HG03342 (cell line): ENCODE results near the gene ELAVL4.

Source experiments
- ATAC-seq: cut with Tn5 transposase; IDR thresholded peaks from one replicate; pipeline ENCODE4 v1.9.1; 2021; ENCODE audit warnings: mild to moderate bottlenecking, moderate library complexity; ENCODE audit not compliant: unreplicated experiment

ELAVL4 gene

DNA sequence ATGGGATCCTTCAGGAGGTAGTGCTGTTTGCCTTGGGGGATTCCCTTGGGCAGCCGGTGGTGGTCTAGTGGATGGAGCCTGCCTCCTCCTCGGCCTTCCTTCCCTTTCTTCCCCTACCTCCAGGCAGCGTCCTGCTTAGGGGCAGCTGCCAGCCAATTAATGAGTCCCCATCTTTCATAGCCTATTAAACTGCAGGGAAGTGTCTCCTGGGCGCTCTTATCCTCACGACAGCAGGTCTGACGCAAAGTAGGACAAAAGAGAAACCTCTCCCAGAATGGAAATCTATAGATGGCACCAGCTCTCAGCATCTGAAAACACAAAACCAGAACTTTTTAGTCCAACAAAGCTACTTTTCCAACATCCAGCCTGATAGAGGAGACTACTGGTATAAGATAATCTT lies 69.3 kb downstream of the ELAVL4 start:
- no peak for ATAC-seq

DNA sequence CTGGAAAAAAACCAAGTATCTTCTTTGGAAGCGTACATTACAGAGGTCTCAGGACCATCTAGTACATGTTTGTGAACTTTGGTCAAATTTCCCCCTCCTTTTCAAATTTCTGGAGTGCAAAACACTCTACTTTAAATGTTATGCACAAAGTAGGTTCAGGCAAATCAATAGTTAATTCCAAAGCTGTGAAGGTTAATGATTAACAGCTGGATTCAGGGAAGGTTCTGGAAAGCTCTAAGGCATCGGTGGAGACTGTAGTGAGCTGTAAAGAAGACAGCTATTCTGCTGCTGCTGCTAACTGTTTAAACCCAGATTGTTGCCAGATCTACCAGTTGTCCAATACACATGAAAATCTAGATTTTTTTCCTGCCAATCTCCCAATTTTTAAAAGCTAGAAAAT lies 70.9 kb downstream of the ELAVL4 start:
- ATAC-seq, result no peak

GRCh38 chr1:50180367-50180766 lies 71.6 kb downstream of the ELAVL4 start:
- ATAC-seq, result no peak

GRCh38 chr1:50181027-50181663 lies 72.4 kb downstream of the ELAVL4 start:
- no peak for ATAC-seq

DNA sequence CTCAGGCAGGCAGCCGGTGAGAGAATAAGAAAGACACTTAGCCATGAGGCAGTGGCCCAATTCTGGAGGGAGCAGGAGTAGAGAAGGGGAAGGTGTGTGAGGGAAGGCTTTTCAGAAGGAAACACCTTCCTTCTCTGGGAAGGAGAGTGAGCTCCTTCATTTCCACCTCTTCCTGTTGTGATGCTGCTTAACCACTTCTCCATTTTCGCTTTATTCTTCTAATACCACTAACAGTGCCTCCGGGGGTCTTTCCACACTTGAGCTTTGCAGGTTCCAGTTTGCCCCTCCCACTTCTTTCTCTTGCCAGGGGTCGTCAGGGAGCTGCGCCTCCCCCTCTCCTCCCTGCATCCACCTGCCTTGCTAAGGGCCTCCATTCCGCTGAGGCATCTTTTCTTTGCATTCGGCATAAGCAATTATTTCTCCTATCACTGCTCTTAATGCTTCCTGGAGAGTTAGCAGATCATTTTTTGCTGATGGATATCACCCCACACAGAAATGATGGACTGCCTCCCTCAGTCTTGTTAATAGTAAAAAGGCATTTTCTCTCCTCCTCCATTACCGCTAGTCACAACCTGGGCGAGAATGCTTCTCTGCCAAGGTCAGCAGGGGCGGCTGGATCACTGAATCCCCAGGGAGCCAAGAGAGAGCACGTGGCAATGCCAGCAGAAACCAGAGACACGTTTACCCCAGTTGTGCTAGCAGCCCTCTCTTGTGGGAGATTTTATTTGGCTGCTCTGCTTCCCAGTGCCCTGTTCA lies 74.8 kb downstream of the ELAVL4 start:
- ATAC-seq, result no peak

- no peak for ATAC-seq
Measured at GRCh38 chr1:50189369-50189768, 80.6 kb downstream of the ELAVL4 start.

GRCh38 chr1:50193002-50193401 lies 84.3 kb downstream of the ELAVL4 start:
- no peak for ATAC-seq

- ATAC-seq, result no peak
Measured at GRCh38 chr1:50195205-50195604, 86.5 kb downstream of the ELAVL4 start.

- ATAC-seq, result no peak
Measured at GRCh38 chr1:50196081-50196480, 87.4 kb downstream of the ELAVL4 start.

DNA sequence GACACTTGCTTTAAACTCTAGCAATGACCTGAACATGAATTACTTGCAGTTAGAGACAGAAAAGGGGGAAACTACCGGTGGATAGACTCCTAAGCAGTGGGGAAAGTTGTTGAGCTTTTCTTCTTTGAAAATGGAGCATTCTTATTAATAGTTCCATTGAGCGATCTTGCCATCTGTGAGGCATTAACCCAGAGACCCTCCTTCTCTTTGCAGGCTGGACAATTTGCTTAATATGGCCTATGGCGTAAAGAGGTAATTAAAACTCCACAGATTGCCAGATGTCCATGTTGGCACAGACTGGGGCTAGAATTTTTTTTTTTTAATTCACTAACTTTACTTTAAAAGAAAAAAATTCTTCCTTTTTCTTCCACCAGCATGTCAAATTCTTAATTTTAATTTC lies 88.5 kb downstream of the ELAVL4 start:
- no peak for ATAC-seq

DNA sequence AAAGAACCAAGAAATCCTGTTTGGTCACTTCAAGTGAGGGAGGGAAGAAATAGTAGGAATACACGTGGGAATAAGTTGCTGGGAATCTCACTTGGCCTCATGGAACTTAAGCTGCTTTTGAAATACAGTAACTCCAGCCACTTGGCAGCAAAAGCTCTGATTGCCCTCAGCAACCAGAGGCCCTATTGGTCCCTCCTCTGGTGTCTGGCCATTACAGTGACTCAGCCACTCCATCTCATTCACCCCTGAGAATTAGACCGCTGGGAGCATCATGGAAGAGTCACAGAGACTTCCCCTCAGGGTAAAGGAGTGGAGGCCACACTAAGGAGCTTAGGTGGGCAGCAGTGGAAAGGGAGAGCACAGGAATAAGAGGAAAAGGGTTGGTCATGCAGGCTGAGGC lies 99.6 kb downstream of the ELAVL4 start:
- ATAC-seq, result no peak

GRCh38 chr1:50208756-50209155 lies 100.0 kb downstream of the ELAVL4 start:
- ATAC-seq, result no peak

DNA sequence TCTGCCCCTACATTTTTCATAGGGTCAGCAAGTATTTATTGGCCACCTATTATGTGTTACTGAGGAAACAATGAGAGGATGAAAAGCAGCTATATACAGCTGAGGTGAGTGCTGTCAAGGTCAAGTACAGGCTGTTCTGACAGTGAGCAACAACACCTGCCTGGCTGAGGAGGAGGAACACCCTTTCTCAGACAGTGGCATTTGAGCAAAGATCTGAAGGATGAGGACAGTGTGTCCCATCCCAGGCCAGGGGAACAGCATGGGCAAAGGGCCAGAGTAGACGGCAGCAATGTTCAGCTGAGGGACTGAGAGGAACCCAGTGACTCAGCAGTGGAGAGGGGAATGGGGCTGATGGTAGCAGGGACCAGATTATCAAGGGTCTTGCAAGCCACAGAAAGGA lies 101.0 kb downstream of the ELAVL4 start:
- ATAC-seq, result no peak

DNA sequence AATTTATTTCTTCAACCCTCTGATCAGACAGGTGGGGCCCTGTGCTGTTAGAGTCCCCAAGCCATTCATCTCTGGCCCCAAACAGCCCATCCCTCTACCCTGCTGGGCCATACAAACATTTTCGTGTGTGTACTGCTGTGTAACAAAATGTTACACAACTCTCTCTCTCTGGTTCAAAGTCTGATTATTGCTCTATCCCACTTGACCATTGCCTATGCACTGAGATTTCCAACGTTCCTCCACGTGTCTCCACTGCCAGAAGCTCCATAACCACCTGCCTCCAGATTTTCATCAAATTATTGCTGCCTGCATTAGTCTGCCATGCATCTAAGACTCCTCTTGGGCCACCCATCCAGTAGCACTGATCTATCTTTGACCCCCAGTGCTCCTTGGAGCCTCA lies 104.8 kb downstream of the ELAVL4 start:
- no peak for ATAC-seq

DNA sequence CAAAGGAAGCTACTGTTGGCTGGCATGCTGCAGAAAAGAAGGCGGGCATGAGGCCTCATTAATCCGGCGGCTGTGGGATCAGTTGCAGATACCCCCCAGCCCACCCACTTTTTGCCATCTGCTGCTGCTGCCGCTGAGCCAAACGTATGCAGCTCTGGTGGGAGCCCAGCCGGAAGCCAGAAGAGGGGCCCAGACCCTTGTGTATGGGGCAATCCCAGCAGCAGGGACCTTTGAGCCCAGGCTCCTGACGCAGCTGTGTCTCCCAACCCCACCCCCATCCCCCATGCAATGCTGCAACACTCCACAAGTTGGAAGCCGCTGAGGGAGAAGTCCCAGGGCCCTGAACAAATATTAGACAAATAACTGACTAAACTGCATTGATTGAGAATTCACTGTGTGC lies 106.0 kb downstream of the ELAVL4 start:
- no peak for ATAC-seq

DNA sequence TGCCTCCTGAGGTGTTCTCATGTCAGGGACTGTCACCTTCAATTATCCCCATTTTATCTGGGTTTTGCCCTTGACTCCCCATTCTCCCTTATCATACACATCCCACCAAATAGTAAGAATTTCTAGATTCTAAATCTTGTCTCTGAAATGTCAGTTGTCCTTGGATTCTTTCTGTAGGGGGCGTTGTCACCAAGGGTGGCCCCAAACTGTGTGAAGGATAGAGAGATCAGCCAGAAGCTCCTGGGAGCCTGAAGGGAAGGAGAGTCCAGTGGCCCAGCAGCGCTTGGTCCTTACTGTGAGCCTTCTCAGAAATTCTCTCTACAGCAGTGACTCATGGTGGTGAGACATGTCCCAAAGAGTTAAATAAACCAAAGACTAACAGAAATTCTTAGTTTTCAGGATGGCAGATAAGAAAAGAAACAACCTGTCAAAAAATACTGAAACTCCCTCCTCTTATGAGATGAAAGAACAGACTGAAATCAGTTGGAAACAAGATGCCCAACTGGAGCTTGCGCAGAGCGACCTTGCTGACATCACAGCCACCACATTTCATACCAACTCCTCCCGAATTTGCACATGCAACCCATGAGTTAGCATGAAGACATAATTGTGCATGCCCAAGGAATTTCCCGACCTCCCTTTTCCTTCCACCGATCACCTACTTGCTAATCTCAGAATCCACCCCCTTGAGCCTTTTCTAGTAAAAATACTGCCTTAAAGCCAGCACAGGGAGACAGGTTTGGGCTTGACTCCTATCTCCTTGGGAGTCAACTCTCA lies 109.8 kb downstream of the ELAVL4 start:
- no peak for ATAC-seq

GRCh38 chr1:50228871-50229384 lies 120.2 kb downstream of the ELAVL4 start:
- no peak for ATAC-seq

GRCh38 chr1:50231209-50231608 lies 122.5 kb downstream of the ELAVL4 start:
- no peak for ATAC-seq

- no peak for ATAC-seq
Measured at GRCh38 chr1:50232336-50232735, 123.6 kb downstream of the ELAVL4 start.

DNA sequence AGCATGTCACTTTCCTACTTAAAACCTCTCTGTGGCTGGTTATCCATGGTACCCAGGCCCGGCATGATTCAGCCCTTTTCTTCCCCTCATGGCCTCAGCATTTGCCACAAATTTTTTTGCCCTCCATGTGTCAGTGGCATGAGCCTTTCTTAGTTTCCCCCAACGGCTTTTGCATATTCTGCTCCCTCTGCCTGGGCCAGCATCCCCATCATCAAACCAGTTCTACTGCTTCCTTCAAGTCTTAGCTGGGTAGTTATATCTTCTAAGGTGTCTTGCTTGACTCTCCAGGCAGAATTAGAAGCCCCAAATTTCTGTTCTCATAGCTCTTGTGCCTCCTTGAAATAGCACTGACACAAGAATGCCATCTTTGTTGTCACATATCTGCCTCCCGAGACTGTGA lies 127.9 kb downstream of the ELAVL4 start:
- no peak for ATAC-seq

DNA sequence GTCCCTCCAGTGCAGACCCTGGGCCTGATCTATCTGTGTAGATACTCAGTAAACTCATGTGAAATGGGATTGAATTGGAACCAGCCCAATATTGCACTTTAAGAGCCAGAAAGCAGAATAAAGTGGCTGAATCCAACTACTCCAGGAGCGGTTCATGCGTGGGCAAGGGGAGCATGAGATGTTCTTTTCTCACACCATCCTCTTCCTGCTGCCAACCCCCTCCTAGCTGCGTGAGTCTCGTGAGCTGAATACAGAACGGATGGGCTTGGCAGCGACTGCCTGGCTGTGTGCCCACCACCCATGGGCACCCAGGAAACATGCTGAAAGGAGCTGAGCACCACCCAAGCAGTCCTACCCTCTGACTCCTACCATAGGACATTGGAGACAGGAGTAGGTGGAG lies 128.3 kb downstream of the ELAVL4 start:
- no peak for ATAC-seq

DNA sequence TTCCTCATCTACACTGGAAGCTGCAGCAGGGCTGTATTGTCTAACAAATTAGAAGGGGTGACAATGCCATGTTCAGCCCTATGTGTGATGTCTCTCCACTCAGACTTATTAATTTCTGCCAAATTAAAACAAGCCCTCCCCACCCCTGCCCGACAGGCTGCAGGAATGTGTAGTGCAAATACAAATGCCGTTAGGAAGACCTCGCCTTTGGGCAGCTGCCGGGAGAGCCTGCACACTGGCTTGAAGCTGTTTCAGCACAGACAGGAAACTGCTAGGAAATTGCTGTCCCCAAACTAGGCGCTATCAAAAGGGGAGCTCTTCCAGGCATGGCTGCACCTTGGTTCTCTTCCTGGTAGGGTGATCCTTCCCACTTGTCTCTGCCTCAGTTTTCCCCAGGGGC lies 135.2 kb downstream of the ELAVL4 start:
- no peak for ATAC-seq
